ENCODE measurements around the gene UBAP2L.
"Not testable (repeated sequence)": the region's sequence is repeated elsewhere in the genome, so short reads cannot be mapped to it uniquely, and the experiment has no call there.

The UBAP2L gene

DNA sequence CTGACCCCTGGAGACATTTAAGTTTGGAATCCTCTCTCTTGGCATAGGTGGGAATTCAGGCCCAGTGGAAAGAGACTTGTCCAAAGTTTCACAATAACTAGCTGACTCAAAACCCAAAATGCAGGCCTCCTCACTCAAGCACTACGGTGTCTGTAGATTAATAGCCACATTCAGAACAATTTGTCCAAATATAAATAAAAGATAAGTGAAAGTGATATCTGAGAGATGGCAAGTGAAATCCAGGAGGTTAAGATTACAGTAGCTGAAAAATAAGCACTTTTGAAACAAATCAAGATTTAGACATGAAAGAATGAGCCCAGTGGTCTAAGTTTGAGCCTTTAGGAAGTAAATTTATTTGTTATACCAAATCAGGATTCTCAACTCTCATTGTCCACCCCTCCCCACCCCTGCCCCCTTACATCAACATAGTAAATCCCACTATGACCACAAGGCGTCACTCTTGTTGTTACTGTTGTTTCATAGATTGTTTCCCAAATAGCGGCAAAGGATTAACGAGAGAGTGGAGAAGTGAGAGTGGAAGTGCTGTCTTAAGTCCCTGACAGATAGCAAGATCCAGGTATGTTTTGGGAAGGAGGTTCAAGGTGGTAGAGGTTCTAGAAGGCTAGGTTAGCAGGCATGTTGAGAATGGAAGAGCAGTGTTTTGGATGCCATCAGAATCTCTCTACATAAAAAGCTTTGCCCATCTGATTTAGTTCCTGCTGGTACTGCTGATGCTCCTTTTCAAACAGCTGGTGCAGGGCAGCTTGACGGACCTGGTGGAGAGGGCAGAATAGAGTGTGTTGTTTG, 21.8 kb upstream of the UBAP2L start:
- DNase-seq = peak; percentile 52

DNA sequence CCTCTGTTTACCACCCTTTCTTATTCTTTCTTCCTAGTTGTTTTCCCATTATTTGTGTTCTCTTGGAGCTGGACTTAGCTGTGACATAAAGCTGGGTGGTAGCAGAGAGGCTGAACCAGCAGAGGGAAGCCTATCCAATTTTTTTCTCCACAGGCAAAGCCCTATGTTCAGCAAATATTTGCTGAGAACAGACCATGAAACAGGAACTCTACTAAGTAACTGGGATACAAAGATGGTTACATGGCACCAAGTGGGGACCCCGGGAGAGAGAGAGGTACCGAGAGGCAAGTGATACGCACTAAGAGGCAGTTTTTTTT, 21.2 kb upstream of the UBAP2L start:
- DNase-seq = no peak

DNA sequence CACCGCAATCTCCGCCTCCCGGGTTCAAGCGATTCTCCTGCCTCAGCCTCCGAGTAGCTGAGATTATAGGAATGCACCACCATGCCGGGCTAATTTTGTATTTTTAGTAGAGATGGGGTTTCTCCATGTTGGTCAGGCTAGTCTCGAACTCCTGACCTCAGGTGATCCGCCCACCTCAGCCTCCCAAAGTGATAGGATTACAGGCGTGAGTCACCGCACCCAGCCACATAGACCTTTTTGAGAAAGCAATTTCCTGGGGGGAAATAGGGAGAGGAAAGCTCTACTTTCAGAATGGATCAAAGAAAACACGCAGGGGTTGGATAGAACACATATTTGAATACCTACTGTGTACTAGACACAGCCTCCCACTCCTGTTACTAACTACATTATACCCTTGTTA, 15.0 kb upstream of the UBAP2L start:
- DNase-seq = peak; percentile 20

DNA sequence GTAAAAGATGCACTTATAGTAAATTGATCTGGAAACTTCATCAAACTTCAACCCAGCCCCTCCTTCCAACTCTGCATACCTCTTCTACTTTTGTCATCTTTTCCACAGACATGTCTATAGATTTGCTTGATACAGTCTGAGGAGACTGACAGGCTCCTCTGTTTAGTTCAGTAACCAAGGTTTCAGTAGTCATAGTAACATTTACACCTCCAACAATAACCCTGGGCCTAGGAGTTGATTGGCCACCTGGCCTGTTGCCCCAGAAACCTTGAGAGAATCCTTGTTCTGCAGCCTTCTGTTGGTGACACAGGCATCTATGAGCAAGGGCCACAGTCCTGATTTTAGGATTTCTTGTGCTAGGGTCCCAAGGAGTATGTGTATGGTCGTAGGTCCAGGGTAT, 14.6 kb upstream of the UBAP2L start, which contains the start of gene CFAP141:
Gene CFAP141, minus strand, starts transcription at position 138 of the 400 bp plus-strand sequence. Its CDS starts 26 bp downstream, at position 112.
- DNase-seq = peak; percentile 34

DNA sequence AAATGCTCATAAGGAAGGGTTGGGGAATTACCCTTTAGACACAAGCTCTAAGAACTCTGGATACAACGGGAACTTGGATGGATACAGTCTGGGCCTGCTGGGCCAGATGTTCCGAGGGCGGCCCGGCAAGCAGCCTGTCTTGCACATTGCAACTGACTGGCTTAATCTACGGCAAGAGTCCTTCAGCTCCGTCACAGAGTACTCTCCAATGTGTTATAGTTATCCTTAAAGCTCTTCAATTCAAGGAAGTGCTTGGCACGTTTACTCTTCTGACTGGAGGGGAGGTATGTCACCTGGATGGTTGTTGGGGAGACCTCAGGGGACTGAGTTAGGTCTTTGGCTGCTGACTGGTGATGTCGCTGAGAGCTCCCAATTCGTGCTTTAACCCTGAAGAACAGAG, 13.5 kb upstream of the UBAP2L start:
- DNase-seq = no peak

DNA sequence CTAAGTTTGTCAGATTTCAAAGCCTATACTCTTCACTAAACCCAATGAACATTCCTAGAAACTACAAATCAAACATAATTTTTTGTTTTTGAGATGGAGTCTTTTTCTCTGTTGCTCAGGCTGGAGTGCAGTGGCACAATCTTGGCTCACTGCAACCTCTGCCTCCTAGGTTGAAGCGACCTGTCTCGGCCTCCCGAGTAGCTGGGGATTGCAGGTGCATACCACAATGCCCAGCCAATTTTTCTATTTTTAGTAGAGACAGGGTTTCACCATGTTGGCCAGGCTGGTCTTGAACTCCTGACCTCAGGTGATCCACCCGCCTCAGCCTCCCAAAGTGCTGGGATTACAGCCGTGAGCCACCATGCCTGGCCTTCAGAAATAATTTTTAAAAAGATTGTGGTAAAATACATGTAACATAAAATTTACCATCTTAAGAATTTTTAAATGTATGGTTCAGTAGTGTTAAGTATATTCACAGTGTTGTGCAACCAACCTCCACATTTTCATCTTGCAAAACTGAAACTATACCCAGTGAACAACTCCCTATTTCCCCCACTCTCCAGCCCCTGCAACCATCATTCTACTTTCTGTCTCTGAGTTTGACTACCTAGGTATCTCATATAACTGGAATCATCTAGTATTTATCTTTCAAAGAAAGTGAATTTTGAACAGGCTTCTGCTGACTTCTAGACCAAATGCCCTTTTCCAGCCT, 11.9 kb upstream of the UBAP2L start:
- DNase-seq = no peak

DNA sequence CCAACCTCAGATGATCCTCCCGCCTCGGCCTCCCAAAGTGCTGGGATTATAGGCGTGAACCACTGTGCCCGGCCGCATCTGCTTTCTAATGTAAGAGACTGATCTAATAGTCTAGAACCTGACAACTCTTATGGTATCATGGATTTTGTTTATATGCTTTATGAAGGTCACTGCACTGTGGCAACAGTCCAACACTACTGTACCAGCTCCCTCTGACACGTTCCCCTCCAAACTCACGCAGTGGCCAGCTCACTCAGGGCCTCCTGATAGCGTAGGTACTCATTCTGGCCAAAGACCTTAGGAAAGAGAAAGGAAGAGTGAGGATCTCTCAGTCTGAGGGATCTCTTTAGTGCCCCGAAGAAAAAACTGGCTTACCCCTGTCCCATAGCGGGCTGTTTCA, 8.7 kb upstream of the UBAP2L start:
- DNase-seq = no peak

DNA sequence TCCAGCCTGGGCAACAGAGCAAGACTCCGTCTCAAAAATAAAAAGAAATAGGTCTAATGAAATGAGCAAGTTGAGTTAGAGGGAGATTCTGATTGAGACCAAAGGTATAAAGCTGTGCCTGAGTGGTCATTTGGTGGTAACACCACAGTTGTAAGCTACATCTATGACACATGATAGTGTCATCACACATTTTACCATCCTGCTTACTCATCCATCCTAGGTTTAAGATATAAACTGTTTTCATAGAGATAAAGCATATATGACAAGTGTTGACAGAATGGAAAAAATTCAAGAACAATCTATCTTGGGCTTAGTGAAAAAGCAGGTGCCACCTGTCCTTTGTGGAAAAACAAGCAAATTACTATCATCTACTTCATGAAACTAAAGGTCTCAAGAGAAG, 7.5 kb upstream of the UBAP2L start:
- DNase-seq = peak; percentile 8

DNA sequence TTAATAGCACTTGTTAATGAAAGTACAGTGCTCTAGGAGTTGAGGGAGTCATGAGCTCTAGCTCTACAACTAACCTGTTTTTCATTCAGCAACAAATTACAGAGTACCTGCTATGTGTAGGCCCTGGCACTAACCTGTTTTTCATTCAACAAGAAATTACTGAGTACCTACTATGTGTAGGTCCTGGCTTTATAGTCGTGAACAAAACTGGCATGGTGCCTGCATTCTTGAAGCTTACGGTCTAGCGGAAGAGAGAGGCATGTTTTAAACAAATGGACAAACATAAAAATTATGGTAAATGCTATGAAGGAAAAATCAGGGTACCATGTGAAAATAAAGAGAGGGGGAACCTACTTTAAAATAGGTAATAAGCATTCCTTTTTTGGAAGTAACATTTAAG, 2.2 kb upstream of the UBAP2L start:
- DNase-seq = no peak

DNA sequence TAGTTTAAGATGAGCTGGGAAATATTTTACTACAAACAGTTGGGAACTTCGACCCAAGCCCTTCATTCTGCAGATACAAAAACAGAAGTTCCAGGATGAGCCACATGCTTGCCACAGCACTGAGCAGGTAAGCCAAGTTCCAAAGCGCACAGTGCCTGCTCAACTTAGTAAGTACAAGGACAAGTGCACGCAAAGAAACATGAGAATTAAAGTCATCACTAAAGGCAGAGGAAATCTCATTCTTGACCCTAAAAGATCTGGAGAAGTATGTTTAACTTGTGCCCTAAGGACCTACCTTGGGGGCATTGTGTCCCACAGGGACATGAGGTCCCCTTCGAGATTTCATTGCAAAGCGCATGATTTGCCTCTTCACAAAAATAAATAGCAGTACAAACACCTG, 1.2 kb upstream of the UBAP2L start:
- DNase-seq = peak; percentile 10

DNA sequence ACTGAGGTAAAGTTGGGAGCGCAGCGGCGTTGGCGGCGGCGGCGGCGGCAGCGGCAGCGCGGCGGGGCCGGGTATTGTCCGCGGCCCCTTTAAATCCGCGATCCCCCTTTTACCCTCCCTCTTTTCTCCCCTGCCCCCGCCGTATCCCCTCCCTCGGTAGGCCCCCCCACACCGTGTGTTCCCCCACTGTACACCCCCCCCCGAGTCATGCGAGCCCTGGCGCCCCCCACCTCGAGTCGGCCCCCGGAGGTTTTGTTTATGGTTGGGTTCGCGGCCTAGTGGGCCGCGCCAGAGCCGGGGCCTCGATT, 169 bp downstream of the UBAP2L start:
- no peak for DNase-seq

DNA sequence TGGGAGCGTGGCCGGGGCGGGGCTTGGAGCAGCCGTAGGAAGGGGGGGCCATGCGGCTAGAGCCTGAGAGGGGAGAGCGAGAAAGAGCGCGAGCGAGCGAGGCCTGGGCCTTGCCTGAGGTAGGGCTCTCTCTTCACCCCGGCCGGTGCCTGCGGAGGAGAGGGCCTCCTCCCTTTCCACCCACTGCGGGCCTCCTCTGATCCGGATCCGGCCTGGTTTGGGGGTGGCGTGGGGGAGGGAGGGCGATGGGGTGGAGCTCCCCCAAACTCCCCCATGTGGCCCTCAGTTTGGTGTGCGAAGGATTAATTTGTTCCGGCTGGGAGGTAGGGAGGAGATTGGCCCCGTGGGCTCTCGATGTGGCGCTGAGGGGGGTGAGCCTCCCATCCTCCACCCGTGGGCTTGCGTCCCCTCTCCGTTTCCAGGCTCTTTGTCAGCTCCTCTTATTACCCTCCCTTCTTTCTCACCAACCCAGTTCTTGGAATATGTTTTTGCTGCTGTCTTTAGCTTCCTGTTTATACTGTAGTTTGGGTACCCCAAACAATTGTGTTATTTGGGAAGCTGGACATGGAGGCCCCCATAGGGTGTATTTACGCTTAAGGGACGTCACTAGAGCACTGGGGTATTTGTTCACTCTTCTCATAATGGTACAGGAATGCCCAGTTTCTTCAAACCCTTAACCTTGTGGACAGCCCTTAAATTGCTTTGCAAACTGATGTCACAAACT, 685 bp downstream of the UBAP2L start:
- peak; percentile 71 for DNase-seq

DNA sequence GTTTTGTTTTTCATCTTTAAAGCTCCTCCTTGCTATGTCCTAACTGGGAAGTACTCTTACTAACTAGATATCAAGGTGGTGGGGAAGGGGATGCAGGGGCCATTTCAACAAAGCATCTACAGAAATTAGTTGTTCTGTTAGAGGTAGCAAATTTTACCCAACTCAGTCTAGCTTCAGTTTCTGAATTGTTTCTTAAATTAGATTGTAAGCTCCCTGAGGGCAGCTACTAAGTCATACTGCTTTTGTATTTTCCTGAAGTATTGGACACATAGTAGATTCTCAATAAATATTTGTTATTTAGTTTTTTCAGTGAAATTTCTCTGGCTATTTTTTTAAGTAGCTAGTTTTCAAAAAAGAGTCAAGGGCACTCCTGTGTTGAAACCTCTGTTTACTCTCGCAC, 1.8 kb downstream of the UBAP2L start:
- DNase-seq = no peak

DNA sequence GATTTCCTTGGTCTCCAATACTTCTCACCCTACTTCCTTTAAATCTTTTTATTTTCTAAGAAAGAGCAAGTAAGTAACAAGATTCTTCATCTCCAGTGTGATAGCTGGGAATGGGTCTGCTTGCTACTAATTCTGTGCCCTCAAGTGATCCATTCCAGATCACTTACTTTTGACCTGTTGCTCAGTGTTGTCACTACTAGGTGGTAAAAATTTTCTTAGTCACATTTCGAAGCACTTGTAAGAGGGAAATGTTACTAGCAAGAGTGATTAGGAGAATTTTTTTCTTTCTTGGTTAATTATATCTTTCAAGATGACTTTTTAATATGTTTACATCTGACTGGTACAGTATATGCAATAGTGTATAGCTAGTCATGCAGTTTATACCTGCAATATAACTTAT, 2.2 kb downstream of the UBAP2L start:
- no peak for DNase-seq

DNA sequence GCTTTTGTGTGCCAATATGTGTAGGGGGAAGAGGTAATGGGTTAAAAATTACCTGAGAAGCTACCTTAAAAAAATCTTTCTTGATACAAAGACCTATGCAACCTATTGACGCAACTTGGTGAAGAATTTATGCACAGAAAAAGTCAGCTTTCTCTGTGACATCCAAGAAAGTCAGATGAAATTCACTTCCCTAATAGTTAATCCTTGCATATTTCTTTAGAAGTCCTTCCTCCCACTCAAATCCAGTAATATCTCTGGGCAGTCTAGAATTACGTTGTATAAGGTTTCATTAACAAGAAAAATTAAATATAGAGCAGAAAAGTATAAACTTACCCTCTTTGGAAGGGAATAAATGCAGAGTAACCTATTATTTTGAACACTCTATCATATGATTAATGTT, 2.9 kb downstream of the UBAP2L start:
- DNase-seq = no peak

DNA sequence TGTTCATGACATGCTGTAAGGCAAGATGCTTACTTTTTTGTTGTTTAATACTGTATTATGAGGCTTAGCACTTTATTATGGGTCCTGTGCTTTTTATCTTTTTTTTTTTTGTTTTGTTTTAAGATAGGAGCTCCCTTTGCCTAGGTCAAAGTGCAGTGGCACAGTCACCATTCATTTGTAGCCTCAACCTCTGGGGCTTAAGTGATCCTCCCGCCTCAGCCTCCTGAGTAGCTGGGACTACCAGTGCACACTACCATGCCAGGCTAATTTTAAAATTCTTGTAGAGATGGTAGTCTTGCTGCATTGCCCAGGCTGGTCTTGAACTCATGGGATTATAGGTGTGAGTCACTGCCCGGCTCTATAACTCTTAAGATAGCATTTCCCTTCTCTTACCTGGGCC, 4.6 kb downstream of the UBAP2L start:
- DNase-seq = no peak

DNA sequence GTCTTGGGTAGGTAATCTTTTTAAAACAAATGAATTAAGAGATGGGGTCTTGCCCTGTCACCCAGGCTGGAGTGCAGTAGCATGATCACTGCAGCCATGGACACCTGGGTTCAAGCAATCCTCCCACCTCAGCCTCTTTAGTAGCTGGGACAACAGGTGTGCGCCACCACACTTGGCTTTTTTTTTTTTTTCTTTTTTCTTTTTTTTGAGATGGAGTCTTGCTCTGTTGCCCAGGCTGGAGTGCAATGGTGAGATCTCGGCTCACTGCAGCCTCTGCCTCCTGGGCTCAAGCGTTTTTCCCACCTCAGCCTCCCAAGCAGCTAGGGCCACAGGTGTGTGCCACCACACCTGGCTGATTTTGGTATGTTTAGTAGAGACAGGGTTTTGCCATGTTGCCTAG, 10.4 kb downstream of the UBAP2L start:
- not testable (repeated sequence) for DNase-seq

DNA sequence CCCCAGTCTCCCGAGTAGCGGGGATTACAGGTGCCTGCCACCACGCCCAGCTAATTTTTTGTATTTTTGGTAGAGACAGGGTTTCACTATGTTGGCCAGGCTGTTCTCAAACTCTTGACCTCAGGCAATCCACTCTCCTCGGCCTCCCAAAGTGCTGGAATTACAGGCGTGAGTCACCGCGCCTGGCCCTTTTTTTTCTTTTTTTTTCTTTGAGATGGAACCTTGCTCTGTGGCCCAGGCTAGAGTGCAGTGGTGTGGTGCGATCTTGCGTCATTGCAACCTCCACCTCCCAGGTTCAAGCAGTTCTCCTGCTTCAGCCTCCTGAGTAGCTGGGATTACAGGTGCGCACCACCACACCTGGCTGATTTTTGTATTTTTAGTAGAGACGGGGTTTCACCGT, 12.4 kb downstream of the UBAP2L start:
- not testable (repeated sequence) for DNase-seq

DNA sequence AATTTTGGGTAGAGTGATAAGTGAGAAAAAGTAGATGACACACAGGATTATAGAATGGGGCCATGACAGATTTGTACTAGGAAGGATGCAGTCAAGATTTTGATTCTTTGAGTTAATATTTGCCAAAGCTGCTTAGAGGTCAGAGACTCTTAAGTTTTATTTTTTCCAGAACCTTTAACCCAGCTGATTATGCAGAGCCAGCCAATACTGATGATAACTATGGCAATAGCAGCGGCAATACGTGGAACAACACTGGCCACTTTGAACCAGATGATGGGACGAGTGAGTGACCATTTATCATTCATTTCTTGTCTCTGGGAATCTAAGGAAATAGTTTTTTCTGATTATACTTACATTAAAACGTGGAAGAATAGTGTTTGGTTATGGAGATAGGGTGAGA, 16.1 kb downstream of the UBAP2L start:
- DNase-seq = no peak

DNA sequence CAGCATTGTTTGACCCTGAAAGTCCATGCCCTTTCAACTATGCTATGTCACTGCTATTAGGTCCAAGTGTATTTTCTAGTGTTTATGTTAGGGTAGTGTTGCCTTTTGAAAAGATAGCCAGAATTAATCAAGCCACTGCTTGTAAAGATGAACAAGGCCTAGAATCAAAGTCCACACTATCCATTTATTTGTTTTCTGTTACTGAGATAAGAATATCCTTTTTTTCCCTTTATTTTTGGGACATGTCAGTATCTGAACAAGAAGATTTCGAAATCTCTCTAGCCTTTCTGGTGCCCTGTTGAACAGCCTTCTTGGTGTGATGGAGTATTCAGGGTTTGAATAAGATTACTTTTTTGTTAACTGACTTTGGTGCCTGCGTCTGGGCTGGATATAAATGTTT, 16.7 kb downstream of the UBAP2L start:
- DNase-seq = no peak

DNA sequence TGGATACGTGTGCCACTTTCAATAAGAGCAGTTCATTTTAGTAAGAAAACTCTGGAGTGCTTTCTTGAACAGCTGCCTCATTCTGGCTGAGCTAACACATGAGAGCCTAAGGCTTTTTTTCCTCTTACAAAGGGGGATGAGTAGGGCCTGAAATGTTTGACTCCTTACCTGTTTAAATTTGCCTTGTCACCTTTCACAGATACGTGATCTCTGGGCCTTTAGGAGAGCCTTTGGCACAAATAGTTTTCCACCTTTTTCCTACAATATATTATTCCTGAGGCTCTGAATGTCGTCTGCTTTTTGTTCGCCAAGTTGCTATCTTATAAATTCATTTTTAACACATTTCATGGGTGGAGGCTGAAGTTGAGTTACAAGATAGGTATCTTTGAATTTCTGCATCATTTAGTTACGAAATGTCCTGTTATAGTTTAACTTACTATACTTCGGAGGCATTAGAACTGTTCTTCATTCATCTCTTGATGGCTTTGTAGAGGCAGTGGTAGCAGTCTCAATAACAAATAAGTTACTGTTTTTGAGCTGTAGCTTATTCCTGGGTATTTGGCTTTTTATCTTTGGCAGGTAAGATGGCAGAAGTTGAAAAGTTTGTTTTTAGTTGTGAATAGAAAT, 17.2 kb downstream of the UBAP2L start:
- no peak for DNase-seq

DNA sequence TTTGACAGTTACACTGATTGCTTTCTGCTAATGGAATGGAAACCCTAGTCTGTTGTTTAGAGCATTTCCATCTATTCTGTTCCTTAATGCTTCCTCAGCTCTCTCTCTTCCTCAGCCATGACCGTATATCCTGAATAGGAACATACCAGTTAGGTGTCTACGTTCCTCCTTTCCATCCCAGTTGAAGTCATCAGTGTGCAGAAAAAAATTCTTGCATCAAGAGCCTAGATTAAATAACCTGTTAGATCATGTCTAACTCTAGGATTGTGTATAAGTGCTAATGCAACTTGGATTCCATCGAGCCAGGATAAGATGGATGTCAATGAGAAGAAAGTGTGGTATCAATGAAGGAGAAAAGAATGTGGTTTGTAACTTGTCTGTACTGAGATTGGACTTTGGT, 18.7 kb downstream of the UBAP2L start:
- DNase-seq = no peak

DNA sequence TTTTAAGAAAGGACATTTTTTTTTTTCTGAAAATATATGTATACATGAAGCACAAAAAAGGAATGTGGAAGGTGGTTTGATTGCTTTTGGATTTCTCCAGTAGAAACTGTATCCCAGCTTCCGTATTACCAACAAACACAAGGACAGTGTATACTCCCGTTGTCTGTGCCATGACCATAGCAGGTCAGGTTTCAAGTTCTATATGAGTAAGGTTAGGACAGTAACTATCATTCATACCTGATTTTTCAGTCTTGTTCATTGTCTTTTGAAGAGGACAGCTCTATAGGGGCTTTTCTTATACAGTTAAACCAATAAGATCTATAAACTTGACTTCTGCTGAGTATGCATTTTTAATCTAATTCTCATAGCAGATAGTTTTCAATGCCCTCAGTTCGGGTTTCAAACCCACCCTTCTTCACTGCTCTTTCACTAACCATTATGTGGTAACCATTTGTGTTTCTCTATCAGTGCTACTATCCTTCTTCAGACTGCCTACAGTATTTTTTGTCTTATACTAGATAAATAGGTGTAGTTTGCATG, 19.6 kb downstream of the UBAP2L start:
- no peak for DNase-seq

All from stimulated activated CD4-positive, alpha-beta T cell treated with anti-CD3 and anti-CD28 coated beads, Interleukin-4, amount 100 ng/mL, for 24 hours (primary cell).